ENCODE results near the gene KLHL30.

DNA sequence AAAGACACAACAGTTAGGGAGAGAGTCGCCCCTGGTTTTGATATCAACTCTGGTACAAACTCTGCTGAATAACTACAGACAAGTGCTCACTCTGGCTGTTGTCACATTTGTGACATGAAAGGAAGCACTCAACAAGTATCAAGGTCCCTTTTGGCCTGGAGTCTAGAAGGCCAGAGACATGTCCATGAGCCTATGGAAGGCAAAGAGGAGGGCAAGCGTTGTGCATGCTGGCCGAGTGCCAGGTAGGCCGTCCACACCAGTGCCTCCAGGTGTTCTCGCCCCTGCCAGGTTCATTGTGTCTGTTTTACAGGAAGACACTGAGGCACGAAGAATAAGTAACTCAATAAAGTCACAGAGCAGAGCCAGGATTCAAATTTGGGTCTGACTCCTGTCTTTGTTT is 43.9 kb downstream of the KLHL30 start:
- no peak for TF ChIP-seq GATA2 (IDR thresholded peaks at IDR 0.05; ENCODE audit: low read depth, low read length)
- no peak for TF ChIP-seq GATA3 (IDR thresholded peaks at IDR 0.05; ENCODE audit: low read depth, low read length)

Measured in SH-SY5Y (cell line).